ENCODE measurements around the gene CPNE2. TPM values are rescaled to one million over a fixed set of nuclear protein-coding genes. Genes with fewer than 3 reads are reported as not detected.
A peak's percentile ranks its signal among the peaks of the same experiment; 100 is the strongest.

The CPNE2 gene
- total and polyA plus RNA-seq, 2 of the 8 experiments (the other 6 are each of a cell fraction or from before 2014, with no cell fraction given), result 10.6 to 39.5 TPM

DNA sequence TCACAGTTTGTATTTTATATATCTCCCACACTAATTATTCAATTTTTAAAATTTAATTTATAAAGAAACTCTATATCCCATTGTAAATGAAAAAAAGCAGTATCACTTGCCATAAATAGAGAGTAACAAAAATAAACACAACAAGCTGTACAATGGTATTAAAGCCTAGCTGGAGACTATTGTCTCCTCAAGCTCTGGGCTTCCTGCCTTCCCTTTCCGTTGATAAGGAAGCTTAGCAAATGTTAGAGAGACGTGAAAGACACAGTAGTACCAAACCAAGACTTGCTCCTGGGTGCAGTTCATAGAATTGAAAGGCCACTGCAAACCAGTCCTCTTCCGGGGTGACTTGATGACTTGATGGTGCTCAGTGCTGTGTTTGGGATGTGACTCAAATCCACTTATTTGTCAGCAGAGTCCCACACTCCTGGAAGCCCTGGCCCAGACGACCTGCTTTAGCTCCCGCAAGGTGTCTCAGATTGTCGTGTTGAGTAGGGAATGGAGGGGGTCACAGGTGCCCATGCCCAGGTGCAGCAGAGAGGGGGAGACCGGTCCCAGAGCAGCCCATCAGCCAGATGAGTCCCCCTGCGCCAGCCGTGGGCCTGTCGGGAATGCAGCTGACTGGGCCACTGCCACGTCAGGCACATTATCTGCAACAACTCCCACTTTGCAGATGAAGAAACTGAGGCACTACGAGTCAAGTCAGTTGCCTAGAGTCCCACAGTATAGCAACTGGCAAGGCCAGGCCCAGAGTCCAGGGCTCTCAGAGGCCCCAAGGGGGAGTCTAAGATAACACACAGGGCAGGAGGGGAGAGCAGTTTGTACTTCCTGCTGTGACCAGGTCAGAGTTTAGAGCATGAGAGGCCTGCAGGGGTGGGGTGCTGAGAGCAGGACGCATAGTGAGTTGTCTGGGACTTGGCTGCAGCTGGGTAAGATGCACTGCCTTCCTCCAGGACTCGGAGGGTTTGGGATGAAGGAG is 53.0 kb downstream of the CPNE2 start:
- H3K4me3 ChIP-seq (ENCODE audit: extremely low read depth in 1 of 4, insufficient read depth in 2 of 4, low read depth in 3 of 4, low read length in 4 of 4), result no peak overlapping the region
- H3K4me2 ChIP-seq (ENCODE audit: insufficient read depth in 1 of 2, low read depth in 2 of 2, low read length in 2 of 2), result no peak overlapping the region
- no peak overlapping the region for H2BK20ac ChIP-seq (ENCODE audit: low read length)
- H3K14ac ChIP-seq (ENCODE audit: insufficient read length), result no peak overlapping the region
- no peaks in the 10 kb centered on the region for H3K36me3 ChIP-seq (ENCODE audit: control insufficient read depth in 2 of 4, insufficient read depth in 4 of 4, low read length in 3 of 4)
- no peak overlapping the region for H3K9ac ChIP-seq (replicated peaks in 1 of 4; ENCODE audit: extremely low read depth in 1 of 4, low read depth in 3 of 4, low read length in 3 of 4)
- peak overlapping the region; percentile 77 for H2BK15ac ChIP-seq (ENCODE audit: low read length)
- no peak overlapping the region for H2BK120ac ChIP-seq (replicated peaks; ENCODE audit: low read depth, low read length)
- POLR2A ChIA-PET (ENCODE audit: partially characterized antibody), result interaction anchor here (0.6 to 1.6 kb wide), 3 partner anchors 14 to 56 kb away, joined by 3 to 4 read pairs (median 3); no protein-coding TSS in a partner anchor
- no peaks in the 10 kb centered on the region for H3K79me1 ChIP-seq (ENCODE audit: low read depth, low read length)
- no peaks in the 10 kb centered on the region for H3K27me3 ChIP-seq (replicated peaks in 1 of 4; ENCODE audit: control insufficient read depth in 3 of 4, extremely low read depth in 1 of 4, insufficient read depth in 3 of 4, low read length in 3 of 4)
- no peaks in the 10 kb centered on the region for H4K20me1 ChIP-seq (replicated peaks in 1 of 2; ENCODE audit: control insufficient read depth in 1 of 2, insufficient read depth in 2 of 2, low read length in 2 of 2)
- H2BK12ac ChIP-seq (ENCODE audit: low read depth, low read length), result peak overlapping the region; percentile 97; the same call in 1 of the 2 replicates
- CTCF ChIA-PET (ENCODE audit: partially characterized antibody), result interaction anchor here (0.7 to 4.2 kb wide), 10 partner anchors 10 to 60 kb away, joined by 3 to 32 read pairs (median 5); partner anchors contain the start of gene CPNE2
- no peak overlapping the region for H2AFZ ChIP-seq (ENCODE audit: low read length)
- no peaks in the 10 kb centered on the region for H3K9me3 ChIP-seq (ENCODE audit: insufficient read depth in 2 of 2, low read depth in 1 of 2, low read length in 1 of 2)
- H3K4ac ChIP-seq (replicated peaks; ENCODE audit: insufficient read length, low read depth, low read length), result no peak overlapping the region
- no peak overlapping the region for H3K27ac ChIP-seq (ENCODE audit: low read depth, low read length)
- H3K56ac ChIP-seq (replicated peaks; ENCODE audit: insufficient read length, low read depth, low read length), result no peak overlapping the region
- no peak overlapping the region for H4K8ac ChIP-seq (ENCODE audit: extremely low read depth, insufficient read depth, low read length)
- no peak overlapping the region for H4K5ac ChIP-seq (ENCODE audit: insufficient read length, low read depth, low read length)
- no peak overlapping the region for H2AK5ac ChIP-seq (ENCODE audit: low read depth, low read length)
- H4K91ac ChIP-seq (replicated peaks; ENCODE audit: insufficient read length, low read length), result peak overlapping the region; percentile 4
- no peaks in the 10 kb centered on the region for H3K23me2 ChIP-seq (ENCODE audit: low read depth, low read length)
- H3K18ac ChIP-seq (ENCODE audit: extremely low read depth, low read length), result no peak overlapping the region; the same call in 1 of the 2 replicates
- FAIRE-seq (no peak), DNase-seq (ENCODE audit: low read depth in 1 of 2, low spot score in 2 of 2) (no peak)
- H3K79me2 ChIP-seq (ENCODE audit: control insufficient read depth in 1 of 2, insufficient read depth in 2 of 2, low read length in 2 of 2), result no peaks in the 10 kb centered on the region
- WGBS, 2 experiments (ENCODE audit: extremely low coverage in 1 of 2, insufficient coverage in 1 of 2, insufficient read length in 1 of 2, insufficient replicate concordance in 2 of 2, low coverage in 1 of 2, low lambda C conversion rate in 2 of 2, missing lambda C conversion rate in 1 of 2), result 86% methylated on average over 14 of the region's 14 CpGs; no CpG with 5 or more reads in 1 of the 2 experiments
- peak overlapping the region; percentile 74 for H2BK5ac ChIP-seq (ENCODE audit: low read depth, low read length)
- H3K23ac ChIP-seq (ENCODE audit: insufficient read length), result no peak overlapping the region
- peaks cover 4 to 24% (median 14%) of the 10 kb centered on the region in 4 experiments for H3K4me1 ChIP-seq (replicated peaks in 1 of 4; ENCODE audit: control insufficient read depth in 3 of 4, insufficient read depth in 4 of 4, low read length in 3 of 4)
- TF ChIP-seq RXRA (IDR thresholded peaks at IDR 0.05; ENCODE audit: insufficient read depth, low read depth, low read length), result no peak
- TF ChIP-seq SUZ12 (IDR thresholded peaks at IDR 0.05; ENCODE audit: low read length), result no peak
- TF ChIP-seq POLR2A (IDR thresholded peaks at IDR 0.05; ENCODE audit: control extremely low read depth in 1 of 2, low read depth in 2 of 2, low read length in 2 of 2), result no peak
- TF ChIP-seq, protein P1, sequence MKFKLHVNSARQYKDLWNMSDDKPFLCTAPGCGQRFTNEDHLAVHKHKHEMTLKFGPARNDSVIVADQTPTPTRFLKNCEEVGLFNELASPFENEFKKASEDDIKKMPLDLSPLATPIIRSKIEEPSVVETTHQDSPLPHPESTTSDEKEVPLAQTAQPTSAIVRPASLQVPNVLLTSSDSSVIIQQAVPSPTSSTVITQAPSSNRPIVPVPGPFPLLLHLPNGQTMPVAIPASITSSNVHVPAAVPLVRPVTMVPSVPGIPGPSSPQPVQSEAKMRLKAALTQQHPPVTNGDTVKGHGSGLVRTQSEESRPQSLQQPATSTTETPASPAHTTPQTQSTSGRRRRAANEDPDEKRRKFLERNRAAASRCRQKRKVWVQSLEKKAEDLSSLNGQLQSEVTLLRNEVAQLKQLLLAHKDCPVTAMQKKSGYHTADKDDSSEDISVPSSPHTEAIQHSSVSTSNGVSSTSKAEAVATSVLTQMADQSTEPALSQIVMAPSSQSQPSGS (IDR thresholded peaks at IDR 0.05; ENCODE audit: low read length), result no peak
- no peak for TF ChIP-seq POLR2AphosphoS5 (IDR thresholded peaks at IDR 0.05; ENCODE audit: low read depth, low read length)
- no peak for TF ChIP-seq ZNF274 (IDR thresholded peaks at IDR 0.05; ENCODE audit: borderline replicate concordance, extremely low read depth, low read length)
- no peak for TF ChIP-seq EP300 (IDR thresholded peaks at IDR 0.05; ENCODE audit: borderline replicate concordance in 1 of 2, low read depth in 2 of 2, low read length in 2 of 2)
- no peak for TF ChIP-seq YY1 (IDR thresholded peaks at IDR 0.05; ENCODE audit: low read depth, low read length)
- no peak for TF ChIP-seq JUN (IDR thresholded peaks at IDR 0.05; ENCODE audit: low read depth, low read length)
- TF ChIP-seq GABPA (IDR thresholded peaks at IDR 0.05; ENCODE audit: borderline replicate concordance, insufficient read depth, low read length), result no peak
